Subcutaneous abdominal adipose tissue (tissue), 5 donors: Measurements from ENCODE around the gene POU3F2.

Experiments used
- H3K27ac ChIP-seq: one replicate; pipeline ENCODE4 v1.7.0; 2013; ENCODE audit warnings: low read depth, mild to moderate bottlenecking, inconsistent platforms, low read length, moderate library complexity
- H3K27me3 ChIP-seq, 5 donors: one replicate each; pipeline ENCODE4 v1.7.0; 2013; ENCODE audit warnings: low read length in 5 of 5, inconsistent platforms in 1 of 5; ENCODE audit not compliant: control insufficient read depth in 5 of 5, insufficient read depth in 4 of 5
- H3K36me3 ChIP-seq, 5 donors: one replicate each; pipeline ENCODE4 v1.7.0; 2013; ENCODE audit warnings: low read length in 5 of 5; ENCODE audit not compliant: control insufficient read depth in 5 of 5, insufficient read depth in 5 of 5
- H3K4me1 ChIP-seq, 5 donors: one replicate each; pipeline ENCODE4 v1.7.0; 2013; ENCODE audit warnings: low read length in 5 of 5, mild to moderate bottlenecking in 3 of 5, moderate library complexity in 1 of 5; ENCODE audit not compliant: control insufficient read depth in 5 of 5, insufficient read depth in 5 of 5
- H3K4me3 ChIP-seq, 5 donors: one replicate each; pipeline ENCODE4 v1.7.0; 2013; ENCODE audit warnings: low read length in 5 of 5, low read depth in 1 of 5
- H3K9ac ChIP-seq, 5 donors: one replicate each; pipeline ENCODE4 v1.7.0; 2013; ENCODE audit warnings: low read length in 5 of 5, mild to moderate bottlenecking in 4 of 5, moderate library complexity in 3 of 5
- H3K9me3 ChIP-seq, 5 donors: one replicate each; pipeline ENCODE4 v1.7.0; 2013; ENCODE audit warnings: low read length in 5 of 5; ENCODE audit not compliant: control insufficient read depth in 5 of 5
- donor health status: healthy.
- donor health status: healthy.
- donor health status: healthy.
- donor health status: healthy.
- donor health status: healthy.

Gene POU3F2

DNA sequence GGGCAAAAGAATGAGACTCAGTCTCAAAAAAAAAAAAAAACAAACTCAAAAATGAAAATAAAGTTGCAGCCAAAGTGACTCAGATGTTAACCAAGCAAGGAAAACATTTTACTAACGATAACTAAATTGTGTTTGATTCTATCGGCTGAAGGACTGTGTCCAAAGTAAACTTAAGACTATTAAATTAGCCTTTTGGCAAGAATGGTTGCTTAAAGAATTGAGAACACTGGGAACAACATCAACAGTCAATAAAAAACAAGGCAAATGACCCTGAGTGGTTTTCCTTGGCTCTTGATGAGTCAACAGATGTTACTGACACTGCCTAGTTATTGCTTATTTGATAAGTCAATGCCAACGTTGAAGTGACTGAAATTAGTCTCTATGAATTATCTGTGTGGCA is 36.7 kb downstream of the POU3F2 start:
- H3K9me3 ChIP-seq = no peaks in the 10 kb centered on the region
- no peaks in the 10 kb centered on the region for H3K4me1 ChIP-seq
- peaks cover 0 to 23% (median 4%) of the 10 kb centered on the region in 5 donors for H3K36me3 ChIP-seq
- H3K4me3 ChIP-seq = no peak overlapping the region
- H3K27me3 ChIP-seq = no peaks in the 10 kb centered on the region
- H3K9ac ChIP-seq = no peak overlapping the region
- no peak overlapping the region for H3K27ac ChIP-seq

DNA sequence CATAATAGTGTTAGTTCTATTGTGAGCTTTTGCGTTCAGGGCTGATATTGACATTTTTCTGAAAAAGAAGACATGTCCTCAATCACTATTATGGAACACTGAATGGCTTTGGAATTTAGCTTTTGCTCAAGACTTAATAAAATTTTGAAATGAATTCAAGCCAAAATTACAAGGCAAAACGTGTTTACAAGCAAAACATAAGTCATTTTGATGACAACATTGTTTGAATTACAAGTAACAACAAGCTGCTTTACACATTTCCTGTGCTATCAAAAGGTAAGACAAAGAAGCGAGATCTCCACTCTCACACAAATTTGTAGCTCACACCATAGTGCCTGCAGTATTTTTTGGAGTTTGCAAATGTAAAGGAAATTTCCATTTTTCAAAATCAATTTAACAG is 37.4 kb downstream of the POU3F2 start:
- no peak overlapping the region for H3K9ac ChIP-seq

DNA sequence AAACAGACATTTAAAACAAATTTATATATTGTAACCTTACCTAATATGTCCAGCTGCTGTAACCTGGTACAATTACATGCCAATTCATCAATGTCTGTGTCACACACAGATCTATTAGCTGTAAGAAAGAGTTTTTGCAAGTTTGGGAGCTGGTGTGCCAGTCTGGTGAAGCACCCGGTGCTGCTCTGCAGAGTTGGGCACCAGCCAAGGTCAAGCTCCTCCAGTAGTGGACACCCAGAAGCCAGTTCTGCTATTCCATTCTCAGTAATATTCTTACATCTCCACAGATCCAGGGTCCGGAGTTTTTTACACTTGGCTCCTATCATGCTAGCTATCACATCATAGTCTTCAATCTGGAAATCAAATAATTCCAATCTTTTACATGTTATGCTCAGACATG is 41.0 kb downstream of the POU3F2 start:
- no peak overlapping the region for H3K27ac ChIP-seq
- no peaks in the 10 kb centered on the region for H3K27me3 ChIP-seq
- no peaks in the 10 kb centered on the region for H3K9me3 ChIP-seq
- H3K36me3 ChIP-seq = peaks cover 4 to 26% (median 8%) of the 10 kb centered on the region in 5 donors
- no peak overlapping the region for H3K4me3 ChIP-seq
- H3K9ac ChIP-seq = no peak overlapping the region
- H3K4me1 ChIP-seq = peaks cover 0 to 11% (median 0%) of the 10 kb centered on the region in 5 donors

More for the DNA sequence above, 37.4 kb downstream of the POU3F2 start:
- H3K27me3 ChIP-seq = no peaks in the 10 kb centered on the region
- no peaks in the 10 kb centered on the region for H3K9me3 ChIP-seq
- H3K4me1 ChIP-seq = peaks cover 0 to 2% (median 0%) of the 10 kb centered on the region in 5 donors
- H3K4me3 ChIP-seq = no peak overlapping the region
- H3K36me3 ChIP-seq = peaks cover under 1 to 20% (median 4%) of the 10 kb centered on the region in 5 donors
- no peak overlapping the region for H3K27ac ChIP-seq

DNA sequence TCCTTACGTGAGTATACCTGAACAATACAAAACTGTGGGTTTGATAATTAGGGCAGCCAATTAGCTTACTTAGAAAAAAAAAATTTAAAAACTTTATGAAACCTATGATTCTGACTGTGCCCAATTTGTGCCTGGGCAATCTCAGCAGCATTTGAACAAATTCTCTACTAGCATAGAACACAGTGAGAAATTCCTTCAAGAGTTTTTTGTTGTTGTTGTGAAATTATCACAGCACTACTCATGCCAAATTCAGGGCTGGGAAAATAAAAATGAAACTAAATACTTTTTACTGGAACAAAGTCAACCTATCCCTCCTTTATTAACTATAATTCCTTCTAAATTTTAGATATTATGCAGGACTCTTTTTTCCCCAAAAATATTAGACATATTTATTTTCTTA is 42.9 kb downstream of the POU3F2 start:
- peak overlapping the region in 1 of 5 donors; percentile 46 for H3K9ac ChIP-seq
- no peaks in the 10 kb centered on the region for H3K9me3 ChIP-seq
- H3K27me3 ChIP-seq = no peaks in the 10 kb centered on the region
- no peak overlapping the region for H3K27ac ChIP-seq
- H3K36me3 ChIP-seq = peaks cover 0 to 23% (median 10%) of the 10 kb centered on the region in 5 donors
- H3K4me3 ChIP-seq = no peak overlapping the region
- peaks cover 0 to 11% (median 0%) of the 10 kb centered on the region in 5 donors for H3K4me1 ChIP-seq

DNA sequence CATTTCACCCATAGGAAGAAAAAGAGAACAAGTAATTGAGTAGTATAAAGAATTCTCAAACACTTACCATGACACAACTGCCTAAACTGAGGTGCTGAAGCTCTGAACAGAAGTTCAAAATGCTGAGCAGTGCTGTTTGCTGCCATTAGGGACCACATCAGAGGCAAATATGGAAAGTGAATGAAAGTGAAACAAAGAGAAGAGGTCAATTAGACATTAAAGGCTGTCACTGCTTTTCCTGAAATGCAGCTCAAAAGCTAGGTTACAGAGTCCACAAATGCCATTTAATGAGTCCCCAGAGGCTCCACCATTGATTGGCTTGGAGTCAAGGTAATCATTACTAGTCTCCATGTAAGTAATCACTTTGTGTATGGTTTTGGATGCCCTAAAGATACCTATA is 46.1 kb downstream of the POU3F2 start:
- Histone ChIP-seq H3K27ac (no peak overlapping the region), H3K36me3 (peaks cover 0 to 17% (median 12%) of the 10 kb centered on the region in 5 donors), H3K9ac (no peak overlapping the region), H3K27me3 (no peaks in the 10 kb centered on the region), H3K9me3 (no peaks in the 10 kb centered on the region), H3K4me1 (peaks cover 0 to 11% (median 0%) of the 10 kb centered on the region in 5 donors), H3K4me3 (no peak overlapping the region)

DNA sequence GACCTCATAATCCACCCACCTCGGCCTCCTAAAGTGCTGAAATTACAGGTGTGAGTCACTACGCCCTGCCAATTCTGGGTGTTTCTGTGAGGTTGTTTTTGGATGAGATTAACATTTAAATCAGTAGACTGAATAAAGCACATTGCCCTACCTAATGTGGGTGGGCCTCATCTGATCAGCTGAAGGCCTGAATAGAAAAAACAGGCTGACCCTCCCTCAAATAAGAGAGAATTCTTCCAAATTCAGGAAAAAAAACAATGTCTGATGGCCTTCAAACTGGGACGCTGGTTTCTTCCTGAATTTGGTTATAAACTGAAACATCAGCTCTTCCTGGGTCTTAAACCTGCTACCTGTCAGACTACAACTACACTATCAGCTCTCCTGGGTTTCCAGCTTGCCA is 51.0 kb downstream of the POU3F2 start:
- no peak overlapping the region for H3K4me3 ChIP-seq
- H3K27ac ChIP-seq = no peak overlapping the region
- no peaks in the 10 kb centered on the region for H3K4me1 ChIP-seq
- no peaks in the 10 kb centered on the region for H3K9me3 ChIP-seq
- H3K9ac ChIP-seq = no peak overlapping the region
- H3K27me3 ChIP-seq = no peaks in the 10 kb centered on the region
- peaks cover 7 to 20% (median 16%) of the 10 kb centered on the region in 5 donors for H3K36me3 ChIP-seq

DNA sequence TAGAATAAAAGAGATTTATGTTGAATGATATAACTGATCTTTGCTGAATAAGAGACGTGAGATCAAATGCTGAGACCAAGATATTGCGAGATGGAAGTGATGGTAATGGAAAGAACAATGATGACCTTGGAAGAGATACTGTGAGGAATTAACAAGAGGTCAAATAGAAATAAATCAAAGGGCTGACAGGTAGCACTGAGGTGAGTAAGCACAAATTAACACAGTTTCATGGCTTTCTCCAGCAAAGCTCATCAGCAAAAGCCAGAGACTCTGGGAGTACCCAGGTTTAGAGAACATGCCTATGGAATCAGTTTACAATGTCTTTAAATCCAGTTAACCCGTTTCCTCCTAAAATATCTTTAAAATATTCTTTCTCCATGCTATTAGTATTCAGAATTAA is 53.3 kb downstream of the POU3F2 start:
- H3K27ac ChIP-seq = no peak overlapping the region
- H3K27me3 ChIP-seq = no peaks in the 10 kb centered on the region
- no peaks in the 10 kb centered on the region for H3K9me3 ChIP-seq
- no peak overlapping the region for H3K4me3 ChIP-seq
- H3K4me1 ChIP-seq = no peaks in the 10 kb centered on the region
- H3K36me3 ChIP-seq = peaks cover 7 to 23% (median 15%) of the 10 kb centered on the region in 5 donors
- H3K9ac ChIP-seq = no peak overlapping the region
